Neuron (in vitro differentiated cells): ENCODE measurements around the gene ZNF397.
"Not testable (repeated sequence)": the region's sequence is repeated elsewhere in the genome, so short reads cannot be mapped to it uniquely, and the experiment has no call there.

ENCODE experiments used
- H2AFZ ChIP-seq: one replicate; pipeline ENCODE4 v1.6.1; 2013; ENCODE audit warnings: low read depth, mild to moderate bottlenecking, inconsistent platforms, low read length, moderate library complexity
- H3K27me3 ChIP-seq: one replicate; pipeline ENCODE4 v1.6.1; 2013; ENCODE audit warnings: low read length; ENCODE audit not compliant: insufficient read depth
- H3K36me3 ChIP-seq: one replicate; pipeline ENCODE4 v1.6.1; 2013; ENCODE audit warnings: low read length; ENCODE audit not compliant: insufficient read depth
- H3K4me1 ChIP-seq: one replicate; pipeline ENCODE4 v1.6.1; 2013; ENCODE audit warnings: low read length; ENCODE audit not compliant: insufficient read depth
- H3K4me3 ChIP-seq: 2 replicates; pipeline ENCODE4 v1.5.1; 2013; ENCODE audit warnings: mild to moderate bottlenecking, low read length, moderate library complexity
- H3K9me3 ChIP-seq: one replicate; pipeline ENCODE4 v1.6.1; 2013; ENCODE audit warnings: low read length

ZNF397 gene

DNA sequence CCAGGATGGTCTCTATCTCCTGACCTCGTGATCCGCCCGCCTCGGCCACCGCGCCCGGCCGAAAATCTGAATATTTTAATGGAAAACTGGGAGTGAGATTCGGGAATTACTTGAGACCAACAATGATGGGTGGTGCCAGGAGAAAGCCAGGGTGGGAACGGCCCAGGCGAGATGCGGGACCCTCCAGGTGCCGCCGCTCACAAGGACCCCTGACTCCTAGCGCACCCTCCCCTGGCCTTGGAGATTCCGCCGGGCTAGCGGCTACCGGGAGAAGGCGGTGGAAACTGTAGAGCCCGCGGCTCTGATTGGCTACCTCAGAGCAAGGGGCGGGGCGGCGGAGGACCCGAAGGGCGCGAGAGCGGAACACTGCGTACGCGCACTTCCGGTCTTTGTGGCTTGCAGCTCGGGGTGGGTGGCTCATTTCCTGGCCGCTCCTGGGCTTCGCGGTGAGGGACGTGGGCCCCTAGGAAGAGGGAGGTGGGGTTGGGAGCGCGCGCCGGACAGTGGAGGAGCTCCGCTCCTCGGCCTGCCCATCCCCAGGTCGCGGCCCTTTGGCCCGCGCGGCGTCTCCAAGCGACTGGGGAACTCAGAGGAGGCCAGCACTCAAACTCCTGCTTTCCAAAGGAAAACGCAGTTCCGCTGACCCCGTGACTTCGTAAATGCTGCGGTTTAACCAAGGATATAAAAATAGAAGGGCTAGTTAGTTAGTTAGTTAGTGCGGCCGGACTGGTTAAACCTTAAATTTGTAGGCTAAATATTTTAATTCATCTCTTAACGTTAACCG is at the start of gene ZNF397:
Gene ZNF397, plus strand, starts transcription at position 371 of the 784 bp plus-strand sequence. CDS start 1,437 bp downstream, outside the sequence.
- no peaks in the 10 kb centered on the region for H3K27me3 ChIP-seq
- H3K36me3 ChIP-seq: peaks cover 37% of the 10 kb centered on the region
- H3K4me3 ChIP-seq: peak within 1 kb of the TSS; percentile 99
- peaks cover 25% of the 10 kb centered on the region for H3K9me3 ChIP-seq
- peaks cover 16% of the 10 kb centered on the region for H3K4me1 ChIP-seq
- peak within 1 kb of the TSS; percentile 92 for H2AFZ ChIP-seq

DNA sequence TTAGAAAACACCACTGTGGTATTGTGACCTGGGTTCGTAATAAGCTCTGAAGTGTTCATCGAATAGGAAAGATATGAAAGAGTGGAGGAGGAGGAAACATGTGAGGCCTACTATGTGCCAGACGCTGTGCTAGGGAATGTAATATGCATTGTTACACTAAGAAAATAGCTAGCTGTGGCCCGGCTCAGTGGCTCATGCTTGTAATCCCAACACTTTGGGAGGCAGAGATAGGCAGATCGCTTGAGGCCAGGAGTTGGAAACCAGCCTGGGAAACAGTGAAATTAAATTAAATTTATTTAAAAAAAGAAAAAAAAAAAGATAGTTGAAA is 49.2 kb upstream of the ZNF397 start:
- Histone ChIP-seq H3K4me1 (peaks cover 30% of the 10 kb centered on the region), H3K36me3 (no peaks in the 10 kb centered on the region), H2AFZ (peak overlapping the region; percentile 24), H3K9me3 (no peaks in the 10 kb centered on the region), H3K27me3 (no peaks in the 10 kb centered on the region), H3K4me3 (no peak overlapping the region)

DNA sequence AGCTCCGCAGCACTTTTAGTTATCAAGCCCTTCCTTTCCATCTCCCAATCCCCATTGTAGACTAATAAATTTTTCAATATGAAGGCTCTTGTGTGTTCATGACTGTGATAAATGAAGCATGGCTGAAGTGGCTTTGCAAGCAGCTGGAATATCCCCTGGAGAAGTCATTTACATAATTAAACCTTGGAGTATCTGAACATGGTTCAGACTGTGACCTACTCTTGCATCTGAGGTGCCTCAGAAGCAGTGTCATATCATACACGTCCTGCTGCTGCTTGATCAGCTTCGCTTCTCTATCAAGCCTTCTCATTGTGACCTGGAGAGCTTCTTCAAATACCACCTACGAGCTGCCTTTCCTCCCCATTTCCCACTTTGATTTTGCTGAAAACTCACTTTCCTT is 48.4 kb upstream of the ZNF397 start:
- Histone ChIP-seq H3K9me3 (no peaks in the 10 kb centered on the region), H3K27me3 (no peaks in the 10 kb centered on the region), H3K36me3 (no peaks in the 10 kb centered on the region), H3K4me1 (peaks cover 30% of the 10 kb centered on the region), H3K4me3 (no peak overlapping the region), H2AFZ (no peak overlapping the region)

DNA sequence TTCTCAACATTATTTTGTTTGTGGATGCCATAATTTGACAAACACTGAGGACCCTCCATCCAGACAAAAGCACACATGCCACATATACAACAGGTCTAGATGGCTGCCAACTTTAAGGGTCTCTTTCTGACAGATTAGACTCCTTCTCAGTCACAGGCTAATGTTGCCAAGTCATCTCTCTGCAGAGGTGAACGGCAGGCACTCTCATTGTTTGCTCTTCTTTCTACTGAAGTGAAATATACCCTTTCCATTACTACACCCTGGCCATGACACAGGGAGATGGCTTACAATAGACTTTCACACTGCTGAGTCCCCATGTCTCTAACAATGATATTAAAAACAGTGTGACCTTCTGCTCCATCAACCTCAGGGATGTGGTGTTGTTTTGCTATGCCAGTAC is 47.5 kb upstream of the ZNF397 start:
- H3K4me3 ChIP-seq: no peak overlapping the region
- H3K36me3 ChIP-seq: no peaks in the 10 kb centered on the region
- H2AFZ ChIP-seq: no peak overlapping the region
- H3K27me3 ChIP-seq: no peaks in the 10 kb centered on the region
- peaks cover 30% of the 10 kb centered on the region for H3K4me1 ChIP-seq
- H3K9me3 ChIP-seq: no peaks in the 10 kb centered on the region

DNA sequence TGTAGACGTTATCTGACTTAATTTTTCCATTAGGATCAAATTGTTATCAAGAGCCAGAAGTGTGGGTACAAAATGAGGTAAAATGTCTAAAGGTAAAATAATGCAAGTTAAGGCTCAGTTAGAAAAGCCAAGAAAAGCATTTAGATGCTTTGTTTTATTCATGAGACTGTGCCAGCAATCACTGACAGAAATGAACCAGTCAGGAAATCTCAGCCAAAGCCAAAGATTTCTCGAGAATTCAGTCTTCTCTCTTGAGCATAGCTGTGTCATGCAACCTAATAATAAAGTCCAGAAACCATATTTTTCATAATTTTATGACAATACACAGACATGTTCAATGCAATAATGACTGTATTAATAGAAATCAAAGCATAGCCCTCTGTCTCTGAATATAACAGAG is 43.5 kb upstream of the ZNF397 start:
- Histone ChIP-seq H3K36me3 (no peaks in the 10 kb centered on the region), H3K9me3 (no peaks in the 10 kb centered on the region), H3K4me3 (no peak overlapping the region), H3K27me3 (no peaks in the 10 kb centered on the region), H3K4me1 (no peaks in the 10 kb centered on the region), H2AFZ (no peak overlapping the region)

DNA sequence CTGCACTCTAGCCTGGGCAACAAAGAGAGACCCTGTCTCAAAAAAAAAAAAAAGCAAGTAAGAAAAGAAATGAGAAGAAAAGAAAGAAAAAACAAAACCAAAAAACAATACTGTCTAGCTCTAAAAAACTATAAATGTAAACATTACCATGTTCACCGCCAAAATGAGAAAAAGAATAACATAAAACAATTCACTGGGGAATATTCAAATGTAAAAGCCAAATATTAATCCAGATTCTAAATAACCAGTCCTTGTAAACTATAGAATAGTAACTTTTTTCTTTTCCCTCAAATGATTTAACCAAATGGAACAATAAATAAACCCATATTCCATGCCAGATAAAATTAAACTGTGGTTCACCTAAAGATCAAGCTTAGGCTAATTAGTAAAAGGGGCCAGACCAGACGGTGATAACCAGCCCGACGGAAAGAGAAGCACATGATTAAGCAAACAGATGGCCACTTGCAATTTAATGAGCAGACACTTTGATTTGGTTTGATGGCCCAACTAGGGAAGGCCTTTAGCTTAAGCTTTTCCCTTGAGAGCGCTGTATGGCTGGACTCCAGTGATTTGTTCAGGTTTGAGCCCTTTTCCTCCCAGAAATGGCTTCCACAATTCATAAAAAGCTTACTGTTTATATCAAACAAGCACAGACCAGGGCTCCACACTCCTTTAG is 39.4 kb upstream of the ZNF397 start:
- Histone ChIP-seq H3K36me3 (no peaks in the 10 kb centered on the region), H3K4me1 (no peaks in the 10 kb centered on the region), H3K9me3 (no peaks in the 10 kb centered on the region), H3K4me3 (no peak overlapping the region), H2AFZ (no peak overlapping the region), H3K27me3 (no peaks in the 10 kb centered on the region)

DNA sequence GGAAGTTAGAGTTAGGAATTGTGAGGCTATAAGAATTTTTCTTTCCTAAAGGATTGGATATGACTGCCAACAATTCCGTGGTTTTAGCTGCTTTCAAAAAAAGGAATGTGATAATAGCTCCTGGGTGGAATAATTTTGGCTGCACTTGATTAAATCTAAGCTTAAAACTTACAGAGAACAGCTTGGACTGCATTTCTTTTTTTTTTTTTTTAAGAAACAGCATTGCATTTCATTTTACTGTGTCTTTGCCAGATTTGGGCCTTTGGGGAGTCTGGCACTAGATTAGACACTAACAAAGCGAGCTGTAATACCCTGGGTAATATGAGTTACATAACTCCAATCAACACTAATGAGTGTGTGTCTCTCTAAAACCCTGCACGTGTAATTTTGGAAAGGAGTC is 37.8 kb upstream of the ZNF397 start:
- Histone ChIP-seq H2AFZ (no peak overlapping the region), H3K4me3 (no peak overlapping the region), H3K36me3 (no peaks in the 10 kb centered on the region), H3K4me1 (no peaks in the 10 kb centered on the region), H3K9me3 (no peaks in the 10 kb centered on the region), H3K27me3 (no peaks in the 10 kb centered on the region)

DNA sequence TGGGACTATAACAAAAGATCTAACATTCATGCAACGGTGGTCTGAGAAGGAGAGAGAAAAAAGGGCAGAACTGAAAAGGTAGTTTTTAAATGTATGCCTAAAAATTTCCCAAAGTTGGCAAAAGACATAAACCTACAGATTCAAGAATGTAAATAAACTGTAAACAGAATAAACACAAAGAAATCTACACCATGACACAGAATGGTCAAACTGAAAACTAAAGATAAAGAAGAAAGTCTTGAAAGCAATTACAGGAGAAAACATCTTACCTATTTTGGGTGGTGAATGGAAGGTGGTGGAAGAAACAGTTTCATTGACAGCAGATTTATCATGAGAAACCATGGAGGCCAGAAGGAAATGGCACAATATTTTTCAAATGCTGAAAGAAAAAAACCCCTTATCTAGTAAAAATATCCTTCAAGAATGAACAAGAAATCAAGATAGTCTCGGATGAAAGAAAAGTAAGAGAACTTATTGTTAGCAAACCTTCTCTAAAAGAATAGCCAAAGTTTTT is 35.6 kb upstream of the ZNF397 start:
- Histone ChIP-seq H2AFZ (no peak overlapping the region), H3K36me3 (no peaks in the 10 kb centered on the region), H3K27me3 (no peaks in the 10 kb centered on the region), H3K4me3 (no peak overlapping the region), H3K9me3 (no peaks in the 10 kb centered on the region), H3K4me1 (no peaks in the 10 kb centered on the region)

DNA sequence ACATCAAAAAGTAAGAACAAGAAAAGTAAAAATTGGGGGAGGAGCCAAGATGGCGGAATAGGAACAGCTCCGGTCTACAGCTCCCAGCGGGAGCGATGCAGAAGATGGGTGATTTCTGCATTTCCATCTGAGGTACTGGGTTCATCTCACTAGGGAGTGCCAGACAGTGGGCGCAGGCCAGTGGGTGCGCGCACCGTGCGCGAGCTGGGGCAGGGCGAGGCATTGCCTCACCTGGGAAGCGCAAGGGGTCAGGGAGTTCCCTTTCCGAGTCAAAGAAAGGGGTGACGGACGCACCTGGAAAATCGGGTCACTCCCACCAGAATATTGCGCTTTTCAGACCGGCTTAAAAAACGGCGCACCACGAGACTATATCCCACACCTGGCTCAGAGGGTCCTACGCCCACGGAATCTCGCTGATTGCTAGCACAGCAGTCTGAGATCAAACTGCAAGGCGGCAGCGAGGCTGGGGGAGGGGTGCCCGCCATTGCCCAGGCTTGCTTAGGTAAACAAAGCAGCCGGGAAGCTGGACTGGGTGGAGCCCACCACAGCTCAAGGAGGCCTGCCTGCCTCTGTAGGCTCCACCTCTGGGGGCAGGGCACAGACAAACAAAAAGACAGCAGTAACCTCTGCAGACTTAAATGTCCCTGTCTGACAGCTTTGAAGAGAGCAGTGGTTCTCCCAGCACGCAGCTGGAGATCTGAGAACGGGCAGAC is 34.9 kb upstream of the ZNF397 start:
- not testable (repeated sequence) for H3K4me3 ChIP-seq, H2AFZ ChIP-seq, H3K36me3 ChIP-seq, H3K27me3 ChIP-seq, H3K4me1 ChIP-seq, H3K9me3 ChIP-seq

DNA sequence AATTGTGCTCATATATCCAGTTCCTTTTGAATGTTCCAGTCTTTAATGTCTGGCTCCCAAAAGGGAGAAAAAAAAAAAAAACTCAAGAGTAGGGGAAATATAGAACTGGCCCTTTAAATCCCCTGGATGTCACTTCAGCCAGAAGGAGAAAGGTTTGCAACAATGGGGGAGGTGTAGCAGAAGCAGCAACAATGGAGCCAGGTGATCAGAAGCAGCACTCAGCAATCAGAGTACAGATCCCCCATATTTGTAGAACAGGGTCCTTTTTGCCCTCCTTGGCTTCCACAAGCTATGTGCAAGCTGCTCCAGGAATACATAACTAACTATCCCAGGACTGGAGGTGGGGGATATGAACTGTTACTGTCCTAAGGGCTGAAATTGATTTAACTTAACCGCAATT is 25.8 kb upstream of the ZNF397 start:
- no peaks in the 10 kb centered on the region for H3K9me3 ChIP-seq
- H3K4me3 ChIP-seq: no peak overlapping the region
- H3K36me3 ChIP-seq: no peaks in the 10 kb centered on the region
- H3K4me1 ChIP-seq: no peaks in the 10 kb centered on the region
- no peak overlapping the region for H2AFZ ChIP-seq
- H3K27me3 ChIP-seq: no peaks in the 10 kb centered on the region

DNA sequence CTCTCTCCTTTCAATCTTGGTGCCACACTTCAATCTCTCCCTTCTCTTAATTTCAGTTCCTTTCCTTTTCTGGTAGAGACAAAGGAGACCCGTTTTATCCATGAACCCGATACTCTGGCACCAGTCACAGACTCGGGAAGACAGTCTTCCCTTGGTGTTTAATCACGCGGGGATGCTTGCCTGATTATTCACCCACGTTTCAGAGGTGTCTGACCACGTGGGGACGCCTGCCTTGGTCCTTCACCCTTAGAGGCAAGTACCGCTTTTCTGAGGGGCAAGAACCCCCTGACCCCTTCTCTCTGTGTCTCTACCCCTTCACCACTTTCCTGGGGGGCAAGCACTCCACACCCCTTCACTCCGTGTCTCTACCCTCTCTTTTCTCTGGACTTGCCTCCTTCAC is 24.2 kb upstream of the ZNF397 start:
- not testable (repeated sequence) for H3K4me1 ChIP-seq, H3K4me3 ChIP-seq, H3K9me3 ChIP-seq, H3K36me3 ChIP-seq, H2AFZ ChIP-seq, H3K27me3 ChIP-seq

DNA sequence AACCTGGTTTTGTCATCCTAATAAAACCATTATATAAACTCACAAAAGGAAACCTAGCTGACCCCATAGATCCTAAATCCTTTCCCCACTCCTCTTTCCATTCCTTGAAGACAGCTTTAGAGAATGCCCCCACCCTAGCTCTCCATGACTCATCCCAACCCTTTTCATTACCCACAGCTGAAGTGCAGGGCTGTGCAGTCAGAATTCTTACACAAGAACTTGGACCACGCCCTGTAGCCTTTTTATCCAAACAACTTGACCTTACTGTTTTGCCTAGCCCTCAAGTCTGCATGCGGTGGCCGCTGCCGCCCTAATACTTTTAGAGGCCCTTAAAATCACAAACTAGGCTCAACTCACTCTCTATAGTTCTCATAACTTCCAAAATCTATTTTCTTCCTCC is 21.5 kb upstream of the ZNF397 start:
- H3K27me3 ChIP-seq, H3K4me3 ChIP-seq, H2AFZ ChIP-seq, H3K4me1 ChIP-seq, H3K36me3 ChIP-seq, H3K9me3 ChIP-seq: not testable (repeated sequence)

DNA sequence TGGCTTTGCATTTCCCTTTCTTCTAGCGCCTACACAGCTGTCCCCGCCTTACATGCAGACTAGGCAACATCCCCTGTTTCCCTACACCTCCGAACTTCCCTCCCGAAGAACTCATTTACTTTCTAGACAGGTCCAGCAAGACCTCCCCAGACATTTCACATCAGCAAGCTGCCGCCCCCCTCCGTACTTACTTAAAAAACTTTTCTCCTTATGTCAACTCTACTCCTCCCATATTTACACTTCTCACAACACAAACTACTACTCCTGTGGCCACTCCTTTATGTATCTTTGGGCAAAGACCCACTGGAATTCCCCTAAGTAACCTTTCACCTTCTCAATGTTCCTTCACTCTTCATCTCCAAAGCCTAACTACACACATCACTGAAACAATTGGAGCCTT is 20.4 kb upstream of the ZNF397 start:
- H3K36me3 ChIP-seq: no peaks in the 10 kb centered on the region

More for the DNA sequence above, 20.4 kb upstream of the ZNF397 start:
- Histone ChIP-seq H2AFZ (no peak overlapping the region), H3K4me1 (no peaks in the 10 kb centered on the region), H3K9me3 (no peaks in the 10 kb centered on the region), H3K27me3 (peaks cover 3% of the 10 kb centered on the region), H3K4me3 (no peak overlapping the region)
